HG03432 (cell line): ENCODE results near the gene MOB3A.
"Not testable (repeated sequence)": the region's sequence is repeated elsewhere in the genome, so short reads cannot be mapped to it uniquely, and the experiment has no call there.

ENCODE experiments used
- ATAC-seq: cut with Tn5 transposase; IDR thresholded peaks from one replicate; pipeline ENCODE4 v1.9.1; 2021; ENCODE audit warnings: mild to moderate bottlenecking, moderate library complexity; ENCODE audit not compliant: unreplicated experiment

The MOB3A gene

DNA sequence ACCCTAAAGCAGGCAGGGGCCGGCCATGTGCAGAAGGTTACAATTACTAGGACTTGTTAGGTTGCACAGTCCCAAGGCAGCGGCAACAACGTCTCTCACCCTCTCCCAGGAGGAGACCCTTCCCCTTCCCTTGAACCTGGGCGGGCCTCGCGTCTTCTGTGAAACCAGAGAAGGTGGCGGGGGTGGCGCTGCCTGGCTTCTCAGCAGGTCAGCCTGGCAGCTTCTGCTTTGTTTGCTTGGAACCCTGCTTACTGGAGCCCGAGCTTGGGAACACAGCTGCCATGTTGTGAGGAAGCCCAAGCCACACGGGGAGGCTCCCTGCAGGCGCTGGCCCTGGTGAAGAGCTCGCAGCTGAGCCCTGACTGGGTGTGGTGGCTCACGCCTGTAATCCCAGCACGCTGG is 60.5 kb downstream of the MOB3A start:
- ATAC-seq = no peak

- no peak for ATAC-seq
These were observed 61.2 kb downstream of the MOB3A start for GRCh38 chr19:2034729-2035589.

GRCh38 chr19:2034253-2034652 is 61.9 kb downstream of the MOB3A start:
- not testable (repeated sequence) for ATAC-seq

DNA sequence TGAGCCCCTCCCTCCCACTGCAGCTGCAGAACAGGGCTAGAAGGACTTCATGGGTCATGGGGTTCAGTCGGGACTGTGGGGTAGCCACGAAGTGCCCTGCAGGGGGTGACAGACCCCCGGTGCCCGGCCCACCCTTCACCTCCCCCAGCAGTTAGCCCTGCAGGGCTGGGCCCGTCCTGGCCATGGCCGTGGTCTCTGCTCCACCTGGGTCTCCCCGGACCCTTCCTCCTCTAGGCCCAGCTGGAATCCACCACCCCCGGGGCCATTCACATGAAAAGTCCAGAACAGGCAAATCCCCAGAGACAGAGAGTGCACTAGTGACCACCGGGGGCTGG is 62.3 kb downstream of the MOB3A start:
- no peak for ATAC-seq

GRCh38 chr19:2033115-2033824 is 62.9 kb downstream of the MOB3A start:
- ATAC-seq = no peak

DNA sequence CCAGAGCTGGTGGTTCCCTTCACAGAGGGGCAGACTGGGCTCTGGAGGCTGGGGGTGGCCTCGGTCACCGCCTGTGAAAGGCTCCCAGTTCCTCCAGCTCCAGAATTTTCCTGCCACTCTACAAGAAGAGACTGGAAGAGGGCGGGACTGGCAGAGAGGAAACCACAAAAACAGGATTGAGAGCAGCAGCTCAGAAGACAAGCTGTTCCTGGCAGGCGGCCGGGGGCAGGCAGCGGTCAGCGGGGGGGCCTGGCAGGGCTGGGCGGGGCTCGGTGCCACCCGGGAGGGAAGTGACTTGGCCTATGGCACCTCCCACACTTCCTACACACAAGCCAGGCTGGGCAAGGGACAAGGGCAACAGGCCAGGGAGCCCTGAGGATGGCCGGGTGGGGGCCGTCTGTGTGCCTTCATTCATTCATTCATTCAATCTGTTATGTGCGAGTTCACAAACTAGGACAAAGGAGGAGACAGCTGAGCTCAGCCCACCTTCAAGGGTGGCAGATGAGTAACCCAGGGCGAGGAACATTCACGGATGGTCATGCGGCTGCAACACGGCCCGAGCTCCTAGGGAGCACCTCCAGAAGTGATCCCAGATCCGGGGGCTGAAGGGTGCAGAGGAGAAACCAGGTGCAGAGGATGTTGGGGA is 63.7 kb downstream of the MOB3A start:
- ATAC-seq = no peak

DNA sequence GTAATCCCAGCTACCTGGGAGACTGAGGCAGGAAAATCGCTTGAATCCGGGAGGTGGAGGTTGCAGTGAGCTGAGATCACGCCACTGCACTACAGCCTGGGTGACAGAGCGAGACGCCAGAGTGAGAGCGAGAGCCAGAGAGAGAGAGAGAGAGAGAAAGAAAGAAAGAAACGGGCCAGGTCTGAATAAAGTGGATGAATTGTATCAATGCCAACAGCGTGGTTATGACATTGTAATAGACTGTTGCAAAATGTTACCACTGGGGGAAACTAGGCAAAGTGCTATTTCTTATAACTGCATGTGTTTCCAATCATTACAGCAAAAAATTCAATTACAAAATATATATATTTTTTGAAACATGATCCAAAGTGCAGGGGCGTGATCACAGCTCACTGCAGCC is 68.8 kb downstream of the MOB3A start:
- ATAC-seq = no peak

DNA sequence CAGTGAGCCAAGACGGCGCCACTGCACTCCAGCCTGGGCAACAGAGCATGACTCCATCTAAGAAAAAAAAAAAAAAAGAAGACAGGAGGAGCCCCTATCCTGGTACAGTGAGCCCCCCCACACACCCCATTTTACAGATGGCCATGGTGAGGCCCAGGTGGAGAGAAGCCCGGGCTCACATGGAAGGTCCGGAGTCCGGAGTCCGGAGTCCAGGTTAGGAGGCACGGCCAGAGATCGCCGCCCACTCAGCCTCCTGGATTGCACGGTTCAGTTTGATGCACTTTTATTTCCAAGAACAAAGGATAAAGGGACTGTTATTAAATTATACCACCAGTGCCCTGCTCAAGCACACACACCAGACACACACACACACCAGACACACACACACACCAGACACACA is 69.4 kb downstream of the MOB3A start:
- no peak for ATAC-seq

- ATAC-seq = no peak
These were observed 73.8 kb downstream of the MOB3A start for GRCh38 chr19:2022289-2022688.

GRCh38 chr19:2021453-2022140 is 74.5 kb downstream of the MOB3A start:
- no peak for ATAC-seq
